HepG2 (cell line): ENCODE data around the gene KLK11. TPM values are rescaled to one million over a fixed set of nuclear protein-coding genes. Genes with fewer than 3 reads are reported as not detected.

Source experiments
- ATAC-seq: fragments of 200-7000 bp; cut with Tn5 transposase; 3 replicates; pipeline ENCODE4 v1.9.1; 2020; ENCODE audit warnings: mild to moderate bottlenecking, moderate library complexity
- BruUV-seq: library from RNA; stranded (reverse); fragments of 400-500 nt; replicated peaks from 2 replicates; lab custom pipeline; 2021; lab: Mats Ljungman, UMichigan
- CTCF ChIA-PET: fragments of 300-600 bp; formaldehyde crosslinking; extraction: SDS; loops from one replicate; lab custom pipeline; 2021; ENCODE audit warnings: low total read pairs, inconsistent platforms, low intra/inter-chr PET ratio; lab: Yijun Ruan, JAX
- POLR2A ChIA-PET: fragments of 350-600 bp; sonication (Branson Sonifier 250); formaldehyde crosslinking; loops from one replicate; lab custom pipeline; 2020; ENCODE audit warnings: antibody characterized with exemption, inconsistent platforms; lab: Yijun Ruan, JAX
- DNase-seq: peaks from one replicate; pipeline ENCODE4 v3.0.0-alpha.2; 2015; ENCODE audit warnings: low spot score
- FAIRE-seq: peaks from 3 replicates; lab custom pipeline; 2011; peaks lifted over from hg19 to GRCh38; lab: Jason Lieb, UNC
- H2AFZ ChIP-seq: one replicate; pipeline ENCODE4 v1.6.1; 2011; ENCODE audit warnings: low read length, inconsistent platforms
- H3K27ac ChIP-seq: fragments of 300-600 bp; 3 replicates; pipeline ENCODE4 v1.8.0; 2011; ENCODE audit warnings: mixed run types, mild to moderate bottlenecking, mixed read lengths, low read length, inconsistent platforms; ENCODE audit not compliant: insufficient read depth; ENCODE audit errors: extremely low read length
- H3K27me3 ChIP-seq, 2 experiments: fragments of 200-600 bp in 1 of 2; 2 replicates in 1 of 2; 3 replicates in 1 of 2; pipeline versions ENCODE4 v1.6.0 to v1.8.0; 2011; ENCODE audit warnings: low read length in 2 of 2, mild to moderate bottlenecking in 2 of 2, moderate library complexity in 2 of 2, inconsistent platforms in 1 of 2; ENCODE audit not compliant: insufficient read depth in 2 of 2, control insufficient read depth in 1 of 2
- H3K36me3 ChIP-seq, 2 experiments: fragments of 200-600 bp in 1 of 2; replicated peaks in 1 of 2; 2 replicates in 1 of 2; 3 replicates in 1 of 2; pipeline versions ENCODE4 v1.5.1 to v1.8.0; 2011; ENCODE audit warnings: low read length in 2 of 2, inconsistent platforms in 1 of 2; ENCODE audit not compliant: insufficient read depth in 2 of 2, control insufficient read depth in 1 of 2
- H3K4me1 ChIP-seq: 2 replicates; pipeline ENCODE4 v1.5.1; 2012; ENCODE audit warnings: low read length, inconsistent platforms; ENCODE audit not compliant: insufficient read depth
- H3K4me2 ChIP-seq: 2 replicates; pipeline ENCODE4 v1.6.0; 2011; ENCODE audit warnings: low read depth, low read length, inconsistent platforms
- H3K4me3 ChIP-seq, 3 experiments: fragments of 200-600 bp in 1 of 3; sonication (generic), shearing (Covaris generic) in 1 of 3; replicated peaks in 1 of 3; 2 replicates each; pipeline ENCODE4 v1.5.1; 2011 to 2016; ENCODE audit warnings: low read length in 3 of 3, inconsistent platforms in 2 of 3, low read depth in 2 of 3, mild to moderate bottlenecking in 2 of 3, control low read depth in 1 of 3, mixed read lengths in 1 of 3; ENCODE audit not compliant: insufficient read depth in 1 of 3
- H3K79me2 ChIP-seq: one replicate; pipeline ENCODE4 v1.6.1; 2011; ENCODE audit warnings: low read length, inconsistent platforms; ENCODE audit not compliant: insufficient read depth
- H3K9ac ChIP-seq: 2 replicates; pipeline ENCODE4 v1.6.0; 2011; ENCODE audit warnings: mild to moderate bottlenecking, low read depth, low read length, inconsistent platforms; ENCODE audit not compliant: insufficient read depth
- H3K9me3 ChIP-seq: 2 replicates; pipeline ENCODE4 v1.5.1; 2012; ENCODE audit warnings: mild to moderate bottlenecking, low read length
- H4K20me1 ChIP-seq: 2 replicates; pipeline ENCODE4 v1.6.0; 2011; ENCODE audit warnings: inconsistent platforms, mild to moderate bottlenecking, low read length, moderate library complexity; ENCODE audit not compliant: insufficient read depth
- ARHGAP35 ChIP-seq: sonication (generic); formaldehyde crosslinking; IDR thresholded peaks from 2 replicates; pipeline ENCODE4 v1.9.0; 2022; ENCODE audit warnings: mild to moderate bottlenecking, inconsistent platforms, moderate library complexity, missing genetic modification reagents, borderline replicate concordance
- ATF5 ChIP-seq: sonication (generic); formaldehyde crosslinking; IDR thresholded peaks from 2 replicates; pipeline ENCODE4 v1.4.0; 2020; ENCODE audit warnings: mild to moderate bottlenecking, low read depth, missing genetic modification reagents
- ATF7 ChIP-seq, 2 experiments: fragments of 450-650 bp in 1 of 2; sonication (generic) in 1 of 2; formaldehyde crosslinking in 1 of 2; IDR thresholded peaks; 2 replicates each; pipeline versions ENCODE4 v1.4.0 to v1.6.1; 2016 to 2020; ENCODE audit warnings: antibody characterized with exemption in 1 of 2, mild to moderate bottlenecking in 1 of 2, missing genetic modification reagents in 1 of 2
- CAMTA2 ChIP-seq: sonication (generic); formaldehyde crosslinking; IDR thresholded peaks from 2 replicates; pipeline ENCODE4 v1.4.0; 2020; ENCODE audit warnings: mild to moderate bottlenecking, missing genetic modification reagents, borderline replicate concordance
- CCAR2 ChIP-seq: fragments of 200-400 bp; formaldehyde crosslinking; optimal IDR thresholded peaks from 2 replicates; pipeline ENCODE3; 2018; ENCODE audit warnings: low read depth, mild to moderate bottlenecking, low read length, moderate library complexity
- DPF2 ChIP-seq: sonication (generic); formaldehyde crosslinking; IDR thresholded peaks from 2 replicates; pipeline ENCODE4 v1.4.0; 2020; ENCODE audit warnings: mild to moderate bottlenecking, low read depth, missing genetic modification reagents, borderline replicate concordance
- GABPA ChIP-seq, 2 experiments: IDR thresholded peaks; 2 replicates each; pipeline ENCODE4 v1.6.1; 2011 to 2016; ENCODE audit warnings: low read depth in 2 of 2, low read length in 1 of 2, missing biosample characterization in 1 of 2, missing genetic modification characterization in 1 of 2
- HES4 ChIP-seq: sonication (generic); formaldehyde crosslinking; IDR thresholded peaks from 2 replicates; pipeline ENCODE4 v1.9.0; 2021; ENCODE audit warnings: mild to moderate bottlenecking, missing genetic modification reagents, borderline replicate concordance
- HINFP ChIP-seq: sonication (generic); formaldehyde crosslinking; IDR thresholded peaks from 2 replicates; pipeline ENCODE4 v1.4.0; 2020; ENCODE audit warnings: low read depth, mild to moderate bottlenecking, missing genetic modification reagents
- NFIC ChIP-seq: IDR thresholded peaks from 2 replicates; pipeline ENCODE4 v1.6.1; 2012; ENCODE audit warnings: mild to moderate bottlenecking, low read length, inconsistent platforms
- NFYB ChIP-seq: sonication (generic); formaldehyde crosslinking; IDR thresholded peaks from 2 replicates; pipeline ENCODE4 v1.4.0; 2020; ENCODE audit warnings: missing genetic modification reagents
- SALL1 ChIP-seq: sonication (generic); formaldehyde crosslinking; IDR thresholded peaks from 2 replicates; pipeline ENCODE4 v1.8.0; 2022; ENCODE audit warnings: mild to moderate bottlenecking, missing genetic modification reagents
- STAT5B ChIP-seq: sonication (generic); formaldehyde crosslinking; IDR thresholded peaks from 2 replicates; pipeline ENCODE4 v1.4.0; 2020; ENCODE audit warnings: missing genetic modification reagents
- ZNF207 ChIP-seq: fragments of 450-650 bp; IDR thresholded peaks from 2 replicates; pipeline ENCODE4 v1.6.1; 2016; ENCODE audit warnings: antibody characterized with exemption, borderline replicate concordance
- ZNF253 ChIP-seq: sonication (generic); formaldehyde crosslinking; IDR thresholded peaks from 2 replicates; pipeline ENCODE4 v1.8.0; 2022; ENCODE audit warnings: mild to moderate bottlenecking, missing genetic modification reagents, borderline replicate concordance
- ZNF644 ChIP-seq: IDR thresholded peaks from 2 replicates; pipeline ENCODE4 v1.6.1; 2016; ENCODE audit warnings: low read depth
- ZNF773 ChIP-seq: sonication (generic); formaldehyde crosslinking; IDR thresholded peaks from 2 replicates; pipeline ENCODE4 v1.4.0; 2020; ENCODE audit warnings: missing genetic modification reagents, borderline replicate concordance
- ZNF879 ChIP-seq: sonication (generic); formaldehyde crosslinking; IDR thresholded peaks from 2 replicates; pipeline ENCODE4 v1.8.1; 2023; ENCODE audit warnings: missing genetic modification reagents
- WGBS: methylation state at CpG from one replicate; pipeline ENCODE4 v1.1.6; 2017; ENCODE audit warnings: low lambda C conversion rate; 5-methylcytosine and 5-hydroxymethylcytosine counted together
- in situ Hi-C: cut with HindIII; loops from 2 replicates; pipeline ENCODE4 v1.10.0; 2017; ENCODE audit warnings: low pct_unique_long_range_greater_than_20kb; ENCODE audit not compliant: extremely low pct_ligation_motif_present
- intact Hi-C: fragments of 100-400 bp; cut with micrococcal nuclease; formaldehyde crosslinking; loops from one replicate; pipeline ENCODE4 v1.10.0; 2022; ENCODE audit not compliant: unreplicated experiment
- polyA plus RNA-seq, 8 experiments: library from polyadenylated mRNA; depleted of rRNA in 3 of 8; stranded (reverse) in 7 of 8; unstranded in 1 of 8; fragments of >200 nt; fragmentation: Illumina TruSeq in 4 of 8; extraction: Trizol in 4 of 8; gene quantifications; 2 replicates each; pipeline versions ENCODE4 v1.2.1 to v1.2.3, GENCODE V29; 2011 to 2016; ENCODE audit warnings: low read depth in 4 of 8, missing spikeins in 1 of 8, mixed read lengths in 1 of 8; ENCODE audit not compliant: insufficient read depth in 1 of 8
- total RNA-seq, 5 experiments: library from RNA; depleted of rRNA; stranded (reverse); fragments of >200 nt; fragmentation: Illumina TruSeq; extraction: Trizol; gene quantifications; 2 replicates each; pipeline ENCODE4 v1.2.3, GENCODE V29; 2016; ENCODE audit warnings: low read depth in 1 of 5
- TF ChIP-seq, protein P1 (sequence below): IDR thresholded peaks from 2 replicates; pipeline ENCODE4 v1.4.0; 2020; ENCODE audit warnings: mild to moderate bottlenecking, missing genetic modification reagents

KLK11 gene
- total and polyA plus RNA-seq, 2 of the 13 experiments (the other 11 are each of a cell fraction or from before 2014, with no cell fraction given), result not detected

DNA sequence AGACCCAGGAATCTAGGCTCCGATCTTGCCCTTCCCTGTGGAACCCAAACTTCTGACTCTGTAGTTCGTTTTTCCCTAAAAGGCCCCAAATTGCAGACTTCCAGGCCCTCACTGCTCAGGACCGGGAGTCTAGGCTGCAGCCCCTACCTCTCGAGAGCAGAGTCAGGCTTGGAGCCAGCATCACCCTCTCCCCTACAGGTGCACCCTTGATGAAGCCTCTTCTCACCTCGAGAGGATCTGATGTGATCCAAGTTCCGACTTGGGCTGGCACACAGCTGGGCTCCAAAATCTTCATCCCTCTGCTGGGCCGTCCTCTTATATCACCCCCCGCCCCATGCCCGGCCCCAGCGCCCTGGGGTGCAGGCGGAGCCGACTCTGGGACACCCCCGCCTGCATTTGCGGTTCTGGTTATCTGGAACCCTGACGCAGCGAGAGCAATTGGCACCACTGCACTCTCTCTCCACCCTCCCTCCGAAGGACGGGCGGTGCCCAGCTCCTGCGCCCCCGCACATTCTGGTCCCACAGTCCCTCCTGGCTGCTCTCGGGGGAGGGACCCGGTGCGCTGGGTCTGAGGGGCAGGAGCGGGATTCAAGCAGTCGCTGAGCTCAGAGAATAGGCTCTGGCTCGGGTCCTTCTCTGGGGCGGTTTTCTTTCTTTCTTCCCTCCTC lies 42.7 kb downstream of the KLK11 start, which contains the start of gene KLK7:
TSS of gene KLK7 (minus strand) at position 293 of the 668 bp plus-strand sequence. CDS start 1,518 bp downstream, outside the sequence.
- DNase-seq (no peak), ATAC-seq (no peak), FAIRE-seq (no peak)
- H3K36me3 ChIP-seq, result no peaks in the 10 kb centered on the region
- in situ Hi-C loops (no loop called here), intact Hi-C loops (no loop called here)
- H3K9me3 ChIP-seq, result no peaks in the 10 kb centered on the region
- POLR2A ChIA-PET, result no interaction called here
- H4K20me1 ChIP-seq, result no peaks in the 10 kb centered on the region
- no peak within 1 kb of the TSS for H3K4me2 ChIP-seq
- no peak within 1 kb of the TSS for H3K27ac ChIP-seq
- no peaks in the 10 kb centered on the region for H3K4me1 ChIP-seq
- no peaks in the 10 kb centered on the region for H3K79me2 ChIP-seq
- TF ChIP-seq HINFP (CRISPR knock-in tag) (no peak), ZNF773 (no peak), NFIC (no peak), HES4 (CRISPR knock-in tag) (no peak), ATF7 (IDR thresholded peaks at IDR 0.05) (no peak), ATF7 (CRISPR knock-in tag; IDR thresholded peaks at IDR 0.05) (no peak), ZNF253 (CRISPR knock-in tag) (no peak), ZNF644 (no peak), NFYB (CRISPR knock-in tag) (no peak), SALL1 (CRISPR knock-in tag) (no peak), STAT5B (no peak), CAMTA2 (CRISPR knock-in tag) (no peak), ARHGAP35 (CRISPR knock-in tag) (no peak), ZNF879 (CRISPR knock-in tag) (no peak), DPF2 (CRISPR knock-in tag) (no peak), ZNF207 (no peak), GABPA (IDR thresholded peaks at IDR 0.05; ENCODE audit: low read depth, low read length) (no peak), GABPA (CRISPR knock-in tag; IDR thresholded peaks at IDR 0.05; ENCODE audit: low read depth) (no peak), CCAR2 (no peak), ATF5 (CRISPR knock-in tag) (no peak)
- TF ChIP-seq, protein P1, sequence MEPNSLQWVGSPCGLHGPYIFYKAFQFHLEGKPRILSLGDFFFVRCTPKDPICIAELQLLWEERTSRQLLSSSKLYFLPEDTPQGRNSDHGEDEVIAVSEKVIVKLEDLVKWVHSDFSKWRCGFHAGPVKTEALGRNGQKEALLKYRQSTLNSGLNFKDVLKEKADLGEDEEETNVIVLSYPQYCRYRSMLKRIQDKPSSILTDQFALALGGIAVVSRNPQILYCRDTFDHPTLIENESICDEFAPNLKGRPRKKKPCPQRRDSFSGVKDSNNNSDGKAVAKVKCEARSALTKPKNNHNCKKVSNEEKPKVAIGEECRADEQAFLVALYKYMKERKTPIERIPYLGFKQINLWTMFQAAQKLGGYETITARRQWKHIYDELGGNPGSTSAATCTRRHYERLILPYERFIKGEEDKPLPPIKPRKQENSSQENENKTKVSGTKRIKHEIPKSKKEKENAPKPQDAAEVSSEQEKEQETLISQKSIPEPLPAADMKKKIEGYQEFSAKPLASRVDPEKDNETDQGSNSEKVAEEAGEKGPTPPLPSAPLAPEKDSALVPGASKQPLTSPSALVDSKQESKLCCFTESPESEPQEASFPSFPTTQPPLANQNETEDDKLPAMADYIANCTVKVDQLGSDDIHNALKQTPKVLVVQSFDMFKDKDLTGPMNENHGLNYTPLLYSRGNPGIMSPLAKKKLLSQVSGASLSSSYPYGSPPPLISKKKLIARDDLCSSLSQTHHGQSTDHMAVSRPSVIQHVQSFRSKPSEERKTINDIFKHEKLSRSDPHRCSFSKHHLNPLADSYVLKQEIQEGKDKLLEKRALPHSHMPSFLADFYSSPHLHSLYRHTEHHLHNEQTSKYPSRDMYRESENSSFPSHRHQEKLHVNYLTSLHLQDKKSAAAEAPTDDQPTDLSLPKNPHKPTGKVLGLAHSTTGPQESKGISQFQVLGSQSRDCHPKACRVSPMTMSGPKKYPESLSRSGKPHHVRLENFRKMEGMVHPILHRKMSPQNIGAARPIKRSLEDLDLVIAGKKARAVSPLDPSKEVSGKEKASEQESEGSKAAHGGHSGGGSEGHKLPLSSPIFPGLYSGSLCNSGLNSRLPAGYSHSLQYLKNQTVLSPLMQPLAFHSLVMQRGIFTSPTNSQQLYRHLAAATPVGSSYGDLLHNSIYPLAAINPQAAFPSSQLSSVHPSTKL (CRISPR knock-in tag), result no peak
- no TSS peak for BruUV-seq
- H3K4me3 ChIP-seq, result no peak within 1 kb of the TSS
- H3K9ac ChIP-seq, result no peak within 1 kb of the TSS
- CTCF ChIA-PET, result no interaction called here
- 19% methylated on average over 21 of the region's 28 CpGs for WGBS
- no peak within 1 kb of the TSS for H2AFZ ChIP-seq
- peaks cover 0 to 2% of the 10 kb centered on the region in 2 experiments; a peak in 2 of 5 replicates for H3K27me3 ChIP-seq
